Measurements from ENCODE around the gene CCDC97.

Gene CCDC97

DNA sequence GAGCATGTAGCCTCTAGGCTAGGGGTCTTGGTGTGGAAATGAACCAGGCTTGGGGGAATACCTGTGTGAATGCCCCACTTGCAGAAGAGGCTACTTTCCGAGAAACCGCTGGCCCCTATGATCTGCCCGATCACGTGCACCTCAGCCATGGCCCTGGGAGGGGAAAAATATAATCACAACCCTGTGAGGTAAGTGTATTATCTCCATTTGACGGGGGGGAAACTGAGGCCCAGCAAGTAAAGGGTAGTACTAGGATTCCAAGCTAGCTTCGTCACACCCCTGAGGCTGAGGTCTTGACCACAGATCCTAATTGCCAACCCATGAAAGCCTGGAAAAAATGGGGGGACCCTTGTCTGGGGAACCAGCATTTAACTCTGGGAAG, 53.4 kb downstream of the CCDC97 start (continued):
- TF ChIP-seq, protein P1, sequence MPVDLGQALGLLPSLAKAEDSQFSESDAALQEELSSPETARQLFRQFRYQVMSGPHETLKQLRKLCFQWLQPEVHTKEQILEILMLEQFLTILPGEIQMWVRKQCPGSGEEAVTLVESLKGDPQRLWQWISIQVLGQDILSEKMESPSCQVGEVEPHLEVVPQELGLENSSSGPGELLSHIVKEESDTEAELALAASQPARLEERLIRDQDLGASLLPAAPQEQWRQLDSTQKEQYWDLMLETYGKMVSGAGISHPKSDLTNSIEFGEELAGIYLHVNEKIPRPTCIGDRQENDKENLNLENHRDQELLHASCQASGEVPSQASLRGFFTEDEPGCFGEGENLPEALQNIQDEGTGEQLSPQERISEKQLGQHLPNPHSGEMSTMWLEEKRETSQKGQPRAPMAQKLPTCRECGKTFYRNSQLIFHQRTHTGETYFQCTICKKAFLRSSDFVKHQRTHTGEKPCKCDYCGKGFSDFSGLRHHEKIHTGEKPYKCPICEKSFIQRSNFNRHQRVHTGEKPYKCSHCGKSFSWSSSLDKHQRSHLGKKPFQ (tag by site-specific recombination; IDR thresholded peaks at IDR 0.05) = no peak
- TF ChIP-seq SCRT1 (tag by site-specific recombination; IDR thresholded peaks at IDR 0.05; ENCODE audit: borderline replicate concordance) = 0 out of 2 replicates have a peak, but pooled peaks have one; percentile 28

DNA sequence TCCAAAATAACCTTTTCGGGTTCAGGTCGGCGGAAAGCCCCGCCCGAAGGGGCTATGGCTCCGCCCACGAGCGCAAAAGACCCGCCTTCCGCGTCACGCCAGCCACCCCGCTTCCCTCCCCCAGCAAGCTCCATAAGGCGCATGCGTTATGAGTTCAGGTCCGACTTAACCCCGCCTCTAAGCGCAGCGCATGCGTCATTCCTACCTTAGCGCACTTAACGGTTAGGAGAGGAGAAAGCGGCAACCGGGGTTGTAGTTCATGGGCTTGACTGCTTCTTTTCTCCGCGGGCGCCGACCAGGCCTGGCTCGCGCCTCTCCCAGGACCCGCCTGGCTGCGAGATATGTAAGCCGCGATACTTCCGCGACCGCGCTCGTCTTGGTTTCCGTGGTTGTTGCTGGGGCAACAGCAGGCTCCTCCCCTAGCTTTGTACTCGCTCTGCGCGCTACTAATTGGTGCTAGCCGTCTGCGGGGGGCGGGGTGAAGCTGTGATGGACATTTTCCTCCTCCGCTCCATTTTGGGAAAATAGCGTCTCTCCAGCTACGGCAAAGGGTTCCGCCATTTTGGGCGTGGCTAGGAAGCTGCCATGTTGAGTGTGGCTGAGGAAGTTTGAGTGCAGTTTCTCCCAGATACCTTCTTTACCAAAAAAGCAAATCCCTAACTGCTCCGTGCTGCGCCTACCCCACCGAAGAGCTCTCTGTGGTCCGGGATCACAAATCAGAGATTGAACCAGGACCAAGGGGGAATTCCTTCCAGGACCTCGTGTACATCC, 54.0 kb downstream of the CCDC97 start, which contains the start of gene B9D2:
B9D2 (minus strand) TSS at position 397 of the 771 bp plus-strand sequence. CDS start 630 bp downstream, outside the sequence.
- no peaks in the 10 kb centered on the region for H3K9me3 ChIP-seq (ENCODE audit: control insufficient read depth, insufficient read depth, low read depth, low read length)
- H3K4me3 ChIP-seq (ENCODE audit: low read depth, low read length) = peak within 1 kb of the TSS; percentile 72
- ChIA-PET CTCF (interaction anchor here (0.6 to 5.3 kb wide), 11 partner anchors 10 to 815 kb away, joined by 3 to 64 read pairs (median 5); partner anchors contain the start of genes TGFB1 and TMEM91), POLR2A (interaction anchor here (0.6 to 4.7 kb wide), 29 partner anchors 8 to 794 kb away, joined by 3 to 73 read pairs (median 6); partner anchors contain the start of genes B3GNT8, BCKDHA, DMAC2 and ERICH4)
- H3K36me3 ChIP-seq (ENCODE audit: control insufficient read depth in 2 of 2, insufficient read depth in 1 of 2, low read length in 2 of 2) = no peaks in the 10 kb centered on the region; a peak in 1 of 3 replicates
- H3K4me1 ChIP-seq (ENCODE audit: control insufficient read depth, insufficient read depth, low read length) = 0 out of 2 replicates have a peak, but pooled peaks cover 5% of the 10 kb centered on the region
- H3K27ac ChIP-seq (ENCODE audit: extremely low read depth, low read depth, low read length) = peak within 1 kb of the TSS; percentile 74
- TF ChIP-seq, protein P2, sequence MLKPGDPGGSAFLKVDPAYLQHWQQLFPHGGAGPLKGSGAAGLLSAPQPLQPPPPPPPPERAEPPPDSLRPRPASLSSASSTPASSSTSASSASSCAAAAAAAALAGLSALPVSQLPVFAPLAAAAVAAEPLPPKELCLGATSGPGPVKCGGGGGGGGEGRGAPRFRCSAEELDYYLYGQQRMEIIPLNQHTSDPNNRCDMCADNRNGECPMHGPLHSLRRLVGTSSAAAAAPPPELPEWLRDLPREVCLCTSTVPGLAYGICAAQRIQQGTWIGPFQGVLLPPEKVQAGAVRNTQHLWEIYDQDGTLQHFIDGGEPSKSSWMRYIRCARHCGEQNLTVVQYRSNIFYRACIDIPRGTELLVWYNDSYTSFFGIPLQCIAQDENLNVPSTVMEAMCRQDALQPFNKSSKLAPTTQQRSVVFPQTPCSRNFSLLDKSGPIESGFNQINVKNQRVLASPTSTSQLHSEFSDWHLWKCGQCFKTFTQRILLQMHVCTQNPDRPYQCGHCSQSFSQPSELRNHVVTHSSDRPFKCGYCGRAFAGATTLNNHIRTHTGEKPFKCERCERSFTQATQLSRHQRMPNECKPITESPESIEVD (tag by site-specific recombination; IDR thresholded peaks at IDR 0.05) = no peak
- TF ChIP-seq ZNF585B (tag by site-specific recombination; IDR thresholded peaks at IDR 0.05) (no peak), ZNF112 (tag by site-specific recombination; IDR thresholded peaks at IDR 0.05) (no peak), ZBTB17 (tag by site-specific recombination; IDR thresholded peaks at IDR 0.05) (peak; percentile 77), SP3 (tag by site-specific recombination; IDR thresholded peaks at IDR 0.05) (peak; percentile 91), ZNF510 (tag by site-specific recombination; IDR thresholded peaks at IDR 0.05; ENCODE audit: insufficient replicate concordance) (no peak), ZXDB (tag by site-specific recombination; IDR thresholded peaks at IDR 0.05) (0 out of 2 replicates have a peak, but pooled peaks have one; percentile 56), KLF1 (tag by site-specific recombination; IDR thresholded peaks at IDR 0.05) (peak; percentile 53; the same call in 1 of the 2 replicates), ZNF837 (tag by site-specific recombination; IDR thresholded peaks at IDR 0.05) (no peak), ZNF24 (tag by site-specific recombination; IDR thresholded peaks at IDR 0.05) (no peak), KLF7 (tag by site-specific recombination; IDR thresholded peaks at IDR 0.05; ENCODE audit: borderline replicate concordance) (peak; percentile 73; the same call in 1 of the 2 replicates), SP7 (tag by site-specific recombination; IDR thresholded peaks at IDR 0.05) (peak; percentile 10; the same call in 1 of the 2 replicates), ZBTB20 (tag by site-specific recombination; IDR thresholded peaks at IDR 0.05) (peak; percentile 40; the same call in 1 of the 2 replicates), TRIM28 (IDR thresholded peaks at IDR 0.05; ENCODE audit: borderline replicate concordance, low read length) (0 out of 2 replicates have a peak, but pooled peaks have one; percentile 33), PRDM1 (tag by site-specific recombination; IDR thresholded peaks at IDR 0.05) (no peak), ZFP41 (tag by site-specific recombination; IDR thresholded peaks at IDR 0.05; ENCODE audit: borderline replicate concordance) (no peak), GLIS1 (tag by site-specific recombination; IDR thresholded peaks at IDR 0.05) (peak; percentile 15; the same call in 1 of the 2 replicates), OVOL3 (tag by site-specific recombination; IDR thresholded peaks at IDR 0.05) (peak; percentile 95), ZNF394 (tag by site-specific recombination; IDR thresholded peaks at IDR 0.05; ENCODE audit: borderline replicate concordance) (0 out of 2 replicates have a peak, but pooled peaks have one; percentile 19), YY1 (tag by site-specific recombination; IDR thresholded peaks at IDR 0.05) (peak; percentile 98), ZNF37A (tag by site-specific recombination; IDR thresholded peaks at IDR 0.05) (no peak), ZNF555 (tag by site-specific recombination; conservative IDR thresholded peaks at IDR 0.05) (no peak), ZNF404 (tag by site-specific recombination; IDR thresholded peaks at IDR 0.05) (no peak), ZNF660 (tag by site-specific recombination; IDR thresholded peaks at IDR 0.05) (peak; percentile 86; the same call in 1 of the 2 replicates), ZNF843 (tag by site-specific recombination; IDR thresholded peaks at IDR 0.05) (no peak; the same call in 1 of the 2 replicates), KLF9 (tag by site-specific recombination; IDR thresholded peaks at IDR 0.05; ENCODE audit: low read depth) (peak; percentile 87)
- TF ChIP-seq, protein P3, sequence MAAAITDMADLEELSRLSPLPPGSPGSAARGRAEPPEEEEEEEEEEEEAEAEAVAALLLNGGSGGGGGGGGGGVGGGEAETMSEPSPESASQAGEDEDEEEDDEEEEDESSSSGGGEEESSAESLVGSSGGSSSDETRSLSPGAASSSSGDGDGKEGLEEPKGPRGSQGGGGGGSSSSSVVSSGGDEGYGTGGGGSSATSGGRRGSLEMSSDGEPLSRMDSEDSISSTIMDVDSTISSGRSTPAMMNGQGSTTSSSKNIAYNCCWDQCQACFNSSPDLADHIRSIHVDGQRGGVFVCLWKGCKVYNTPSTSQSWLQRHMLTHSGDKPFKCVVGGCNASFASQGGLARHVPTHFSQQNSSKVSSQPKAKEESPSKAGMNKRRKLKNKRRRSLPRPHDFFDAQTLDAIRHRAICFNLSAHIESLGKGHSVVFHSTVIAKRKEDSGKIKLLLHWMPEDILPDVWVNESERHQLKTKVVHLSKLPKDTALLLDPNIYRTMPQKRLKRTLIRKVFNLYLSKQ (tag by site-specific recombination; IDR thresholded peaks at IDR 0.05; ENCODE audit: borderline replicate concordance) = no peak
- TF ChIP-seq, protein P4, sequence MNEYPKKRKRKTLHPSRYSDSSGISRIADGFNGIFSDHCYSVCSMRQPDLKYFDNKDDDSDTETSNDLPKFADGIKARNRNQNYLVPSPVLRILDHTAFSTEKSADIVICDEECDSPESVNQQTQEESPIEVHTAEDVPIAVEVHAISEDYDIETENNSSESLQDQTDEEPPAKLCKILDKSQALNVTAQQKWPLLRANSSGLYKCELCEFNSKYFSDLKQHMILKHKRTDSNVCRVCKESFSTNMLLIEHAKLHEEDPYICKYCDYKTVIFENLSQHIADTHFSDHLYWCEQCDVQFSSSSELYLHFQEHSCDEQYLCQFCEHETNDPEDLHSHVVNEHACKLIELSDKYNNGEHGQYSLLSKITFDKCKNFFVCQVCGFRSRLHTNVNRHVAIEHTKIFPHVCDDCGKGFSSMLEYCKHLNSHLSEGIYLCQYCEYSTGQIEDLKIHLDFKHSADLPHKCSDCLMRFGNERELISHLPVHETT (tag by site-specific recombination; IDR thresholded peaks at IDR 0.05) = no peak
